ENCODE results near the gene DLEC1. TPM values are rescaled to one million over a fixed set of nuclear protein-coding genes. Genes with fewer than 3 reads are reported as not detected.

Gene DLEC1
- polyA plus RNA-seq, 1 donor from 2014 or later, result 0.25 TPM

DNA sequence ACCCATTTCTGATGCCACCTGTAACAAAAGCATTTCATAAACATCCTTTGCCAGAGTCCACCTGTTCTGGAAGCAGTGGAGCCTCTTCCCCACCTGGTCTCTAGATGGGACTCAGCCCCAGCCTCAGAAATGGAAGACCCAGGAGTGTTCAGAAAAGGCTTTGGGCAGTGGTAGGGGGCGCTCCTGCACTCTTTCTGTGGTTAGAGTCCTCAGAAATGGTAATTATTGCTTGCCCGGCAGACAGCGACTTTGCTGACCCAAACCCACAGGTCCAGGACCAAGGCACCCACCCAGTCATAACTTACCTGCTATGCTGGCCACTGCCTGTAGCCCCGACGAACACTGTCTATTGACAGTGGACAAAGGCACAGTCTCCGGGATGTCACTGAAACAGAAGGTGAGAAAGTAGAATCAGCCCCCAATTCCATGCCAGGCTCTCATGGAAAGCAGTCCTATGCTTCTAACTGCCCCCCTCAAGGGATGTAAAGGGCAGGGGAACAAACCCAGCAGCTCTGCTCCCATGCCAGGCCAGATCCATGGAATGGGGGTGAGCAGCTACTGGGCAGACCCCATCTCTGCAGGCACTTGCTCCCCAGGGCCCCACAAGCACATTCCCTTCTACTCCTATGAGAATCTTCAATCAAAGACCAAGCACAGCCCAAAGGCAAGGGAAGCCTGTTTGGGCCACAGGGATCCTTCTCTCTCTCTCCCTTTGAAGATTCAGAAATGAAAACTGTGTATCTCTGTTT, 92.8 kb downstream of the DLEC1 start:
- Histone ChIP-seq H3K36me3 (ENCODE audit: insufficient read depth, low read length) (no peaks in the 10 kb centered on the region), H3K27ac (ENCODE audit: low read length) (no peak overlapping the region), H3K79me2 (replicated peaks; ENCODE audit: insufficient read depth, low read length) (peaks cover 7% of the 10 kb centered on the region), H3K9me2 (ENCODE audit: insufficient read depth, low read length) (no peaks in the 10 kb centered on the region), H3K9me3 (ENCODE audit: low read length) (no peaks in the 10 kb centered on the region), H3K9ac (ENCODE audit: low read length) (no peak overlapping the region), H2AFZ (ENCODE audit: low read depth, low read length) (no peak overlapping the region), H3K27me3 (ENCODE audit: insufficient read depth, low read depth, low read length) (no peaks in the 10 kb centered on the region), H3K4me3 (ENCODE audit: low read length) (no peak overlapping the region), H3K4me2 (ENCODE audit: low read length) (no peak overlapping the region), H4K20me1 (ENCODE audit: insufficient read depth) (no peaks in the 10 kb centered on the region), H3F3A (ENCODE audit: insufficient read depth, low read length, poor library complexity, severe bottlenecking) (no peaks in the 10 kb centered on the region)
- TF ChIP-seq POLR2AphosphoS5 (IDR thresholded peaks at IDR 0.05), result no peak
- TF ChIP-seq RAD21 (conservative IDR thresholded peaks at IDR 0.05), result no peak
- TF ChIP-seq, protein P1, sequence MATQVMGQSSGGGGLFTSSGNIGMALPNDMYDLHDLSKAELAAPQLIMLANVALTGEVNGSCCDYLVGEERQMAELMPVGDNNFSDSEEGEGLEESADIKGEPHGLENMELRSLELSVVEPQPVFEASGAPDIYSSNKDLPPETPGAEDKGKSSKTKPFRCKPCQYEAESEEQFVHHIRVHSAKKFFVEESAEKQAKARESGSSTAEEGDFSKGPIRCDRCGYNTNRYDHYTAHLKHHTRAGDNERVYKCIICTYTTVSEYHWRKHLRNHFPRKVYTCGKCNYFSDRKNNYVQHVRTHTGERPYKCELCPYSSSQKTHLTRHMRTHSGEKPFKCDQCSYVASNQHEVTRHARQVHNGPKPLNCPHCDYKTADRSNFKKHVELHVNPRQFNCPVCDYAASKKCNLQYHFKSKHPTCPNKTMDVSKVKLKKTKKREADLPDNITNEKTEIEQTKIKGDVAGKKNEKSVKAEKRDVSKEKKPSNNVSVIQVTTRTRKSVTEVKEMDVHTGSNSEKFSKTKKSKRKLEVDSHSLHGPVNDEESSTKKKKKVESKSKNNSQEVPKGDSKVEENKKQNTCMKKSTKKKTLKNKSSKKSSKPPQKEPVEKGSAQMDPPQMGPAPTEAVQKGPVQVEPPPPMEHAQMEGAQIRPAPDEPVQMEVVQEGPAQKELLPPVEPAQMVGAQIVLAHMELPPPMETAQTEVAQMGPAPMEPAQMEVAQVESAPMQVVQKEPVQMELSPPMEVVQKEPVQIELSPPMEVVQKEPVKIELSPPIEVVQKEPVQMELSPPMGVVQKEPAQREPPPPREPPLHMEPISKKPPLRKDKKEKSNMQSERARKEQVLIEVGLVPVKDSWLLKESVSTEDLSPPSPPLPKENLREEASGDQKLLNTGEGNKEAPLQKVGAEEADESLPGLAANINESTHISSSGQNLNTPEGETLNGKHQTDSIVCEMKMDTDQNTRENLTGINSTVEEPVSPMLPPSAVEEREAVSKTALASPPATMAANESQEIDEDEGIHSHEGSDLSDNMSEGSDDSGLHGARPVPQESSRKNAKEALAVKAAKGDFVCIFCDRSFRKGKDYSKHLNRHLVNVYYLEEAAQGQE (IDR thresholded peaks at IDR 0.05; ENCODE audit: borderline replicate concordance), result no peak
- no peak for TF ChIP-seq EZH2 (IDR thresholded peaks at IDR 0.05; ENCODE audit: borderline replicate concordance, insufficient read depth, low read length, poor library complexity, severe bottlenecking)
- no peak for TF ChIP-seq TAF1 (IDR thresholded peaks at IDR 0.05; ENCODE audit: low read depth)
- TF ChIP-seq MXI1 (conservative IDR thresholded peaks at IDR 0.05; ENCODE audit: poor library complexity, severe bottlenecking), result no peak
- no peak for TF ChIP-seq SMC3 (conservative IDR thresholded peaks at IDR 0.05; ENCODE audit: poor library complexity)
- no peak for TF ChIP-seq EP300 (conservative IDR thresholded peaks at IDR 0.05; ENCODE audit: poor library complexity, severe bottlenecking)
- TF ChIP-seq, protein P2, sequence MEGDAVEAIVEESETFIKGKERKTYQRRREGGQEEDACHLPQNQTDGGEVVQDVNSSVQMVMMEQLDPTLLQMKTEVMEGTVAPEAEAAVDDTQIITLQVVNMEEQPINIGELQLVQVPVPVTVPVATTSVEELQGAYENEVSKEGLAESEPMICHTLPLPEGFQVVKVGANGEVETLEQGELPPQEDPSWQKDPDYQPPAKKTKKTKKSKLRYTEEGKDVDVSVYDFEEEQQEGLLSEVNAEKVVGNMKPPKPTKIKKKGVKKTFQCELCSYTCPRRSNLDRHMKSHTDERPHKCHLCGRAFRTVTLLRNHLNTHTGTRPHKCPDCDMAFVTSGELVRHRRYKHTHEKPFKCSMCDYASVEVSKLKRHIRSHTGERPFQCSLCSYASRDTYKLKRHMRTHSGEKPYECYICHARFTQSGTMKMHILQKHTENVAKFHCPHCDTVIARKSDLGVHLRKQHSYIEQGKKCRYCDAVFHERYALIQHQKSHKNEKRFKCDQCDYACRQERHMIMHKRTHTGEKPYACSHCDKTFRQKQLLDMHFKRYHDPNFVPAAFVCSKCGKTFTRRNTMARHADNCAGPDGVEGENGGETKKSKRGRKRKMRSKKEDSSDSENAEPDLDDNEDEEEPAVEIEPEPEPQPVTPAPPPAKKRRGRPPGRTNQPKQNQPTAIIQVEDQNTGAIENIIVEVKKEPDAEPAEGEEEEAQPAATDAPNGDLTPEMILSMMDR (IDR thresholded peaks at IDR 0.05; ENCODE audit: poor library complexity, severe bottlenecking), result no peak

DNA sequence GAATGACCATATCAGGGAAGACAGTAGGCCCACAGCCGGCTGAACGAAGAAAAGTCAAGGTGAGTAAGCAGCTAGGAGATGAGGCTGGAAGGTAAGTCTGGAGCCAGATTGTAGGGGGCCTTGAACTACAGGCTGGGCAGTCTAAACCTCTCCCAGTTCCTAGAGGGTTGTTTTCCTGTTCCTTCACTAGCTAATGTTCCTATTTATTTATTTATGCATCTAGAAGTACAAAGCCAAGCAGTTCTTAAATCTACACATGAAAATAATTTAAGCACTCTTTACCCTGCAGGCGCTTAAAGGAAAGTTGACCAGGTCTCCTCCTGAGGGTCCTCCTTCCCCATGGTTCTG, 94.2 kb downstream of the DLEC1 start:
- Histone ChIP-seq H3K4me3 (ENCODE audit: low read length) (no peak overlapping the region), H3K9me3 (ENCODE audit: low read length) (no peaks in the 10 kb centered on the region), H3K4me2 (ENCODE audit: low read length) (no peak overlapping the region), H3K9ac (ENCODE audit: low read length) (no peak overlapping the region), H3F3A (ENCODE audit: insufficient read depth, low read length, poor library complexity, severe bottlenecking) (no peaks in the 10 kb centered on the region), H2AFZ (ENCODE audit: low read depth, low read length) (no peak overlapping the region), H4K20me1 (ENCODE audit: insufficient read depth) (no peaks in the 10 kb centered on the region), H3K36me3 (ENCODE audit: insufficient read depth, low read length) (no peaks in the 10 kb centered on the region), H3K27me3 (ENCODE audit: insufficient read depth, low read depth, low read length) (peaks cover 4% of the 10 kb centered on the region), H3K79me2 (replicated peaks; ENCODE audit: insufficient read depth, low read length) (peaks cover 7% of the 10 kb centered on the region), H3K9me2 (ENCODE audit: insufficient read depth, low read length) (no peaks in the 10 kb centered on the region), H3K27ac (ENCODE audit: low read length) (no peak overlapping the region)
- TF ChIP-seq SMC3 (conservative IDR thresholded peaks at IDR 0.05; ENCODE audit: poor library complexity) (no peak), POLR2AphosphoS5 (IDR thresholded peaks at IDR 0.05) (no peak), EZH2 (IDR thresholded peaks at IDR 0.05; ENCODE audit: borderline replicate concordance, insufficient read depth, low read length, poor library complexity, severe bottlenecking) (no peak), RAD21 (conservative IDR thresholded peaks at IDR 0.05) (no peak), EP300 (conservative IDR thresholded peaks at IDR 0.05; ENCODE audit: poor library complexity, severe bottlenecking) (no peak)
